B cell (primary cell): ENCODE measurements around the gene SLC25A43. TPM values are rescaled to one million over a fixed set of nuclear protein-coding genes. Genes with fewer than 3 reads are reported as not detected.

Experiments used
- ATAC-seq: fragments of 200-7000 bp; cut with Tn5 transposase; one replicate; pipeline ENCODE4 v1.10.0; 2021; ENCODE audit warnings: low read depth, mild to moderate bottlenecking, moderate number of reproducible peaks, moderate library complexity
- CTCF ChIA-PET: fragments of 350-600 bp; sonication (Branson Sonifier 250); formaldehyde crosslinking; loops from one replicate; lab custom pipeline; 2021; ENCODE audit warnings: antibody characterized with exemption, inconsistent platforms; lab: Charles Lee
- POLR2A ChIA-PET: fragments of 350-600 bp; sonication (Branson Sonifier 250); formaldehyde crosslinking; loops from one replicate; lab custom pipeline; 2021; ENCODE audit warnings: antibody characterized with exemption; lab: Charles Lee
- DNase-seq: peaks from one replicate; pipeline ENCODE4 v3.0.0; 2013
- H2AFZ ChIP-seq: 2 replicates; pipeline ENCODE4 v1.6.1; 2012; ENCODE audit warnings: mild to moderate bottlenecking, low read depth, low read length; ENCODE audit not compliant: insufficient read depth, poor library complexity, severe bottlenecking
- H3K27ac ChIP-seq, 2 donors: 1 replicate in 1 of 2; 2 replicates in 1 of 2; pipeline ENCODE4 v1.5.1; 2012 to 2013; ENCODE audit warnings: low read length in 2 of 2, mild to moderate bottlenecking in 2 of 2, moderate library complexity in 1 of 2
- H3K27me3 ChIP-seq, 4 experiments: fragments of 200-600 bp in 1 of 4; sonication (generic) in 1 of 4; replicated peaks in 1 of 4; 1 replicate in 2 of 4; 2 replicates in 2 of 4; pipeline versions ENCODE4 v1.6.1 to v1.7.0; 2013 to 2016; ENCODE audit warnings: low read length in 3 of 4, mild to moderate bottlenecking in 2 of 4, mixed read lengths in 1 of 4, moderate library complexity in 1 of 4; ENCODE audit not compliant: insufficient read depth in 4 of 4, control insufficient read depth in 3 of 4; ENCODE audit errors: control extremely low read depth in 1 of 4
- H3K36me3 ChIP-seq, 2 experiments: replicated peaks in 1 of 2; 1 replicate in 1 of 2; 2 replicates in 1 of 2; pipeline versions ENCODE4 v1.6.1 to v1.7.1; 2013; ENCODE audit warnings: low read length in 1 of 2; ENCODE audit not compliant: insufficient read depth in 2 of 2, control insufficient read depth in 1 of 2; ENCODE audit errors: control extremely low read depth in 1 of 2, extremely low read depth in 1 of 2
- H3K4me1 ChIP-seq, 2 donors: fragments of 200-600 bp in 1 of 2; sonication (generic) in 1 of 2; 1 replicate in 1 of 2; 2 replicates in 1 of 2; pipeline versions ENCODE4 v1.5.1 to v1.6.1; 2013 to 2017; ENCODE audit warnings: low read length in 2 of 2; ENCODE audit not compliant: control insufficient read depth in 2 of 2, insufficient read depth in 2 of 2
- H3K4me2 ChIP-seq: replicated peaks from 2 replicates; pipeline ENCODE3; 2012; ENCODE audit warnings: mild to moderate bottlenecking, low read depth, low read length; ENCODE audit not compliant: poor library complexity, severe bottlenecking
- H3K4me3 ChIP-seq, 5 experiments: fragments of 200-600 bp in 1 of 5; sonication (generic) in 1 of 5; 1 replicate in 3 of 5; 2 replicates in 2 of 5; pipeline versions ENCODE4 v1.5.1 to v1.7.0; 2011 to 2016; ENCODE audit warnings: low read length in 4 of 5, mild to moderate bottlenecking in 4 of 5, low read depth in 2 of 5, control low read depth in 1 of 5, moderate library complexity in 1 of 5; ENCODE audit not compliant: insufficient read depth in 1 of 5; ENCODE audit errors: control extremely low read depth in 1 of 5, extremely low read depth in 1 of 5
- H3K79me2 ChIP-seq: fragments of 200-600 bp; sonication (generic); one replicate; pipeline ENCODE4 v1.6.0; 2016; ENCODE audit warnings: low read length; ENCODE audit not compliant: control insufficient read depth, insufficient read depth
- H3K9ac ChIP-seq: fragments of 200-600 bp; sonication (generic); 2 replicates; pipeline ENCODE4 v1.6.1; 2017; ENCODE audit warnings: mild to moderate bottlenecking, low read length, moderate library complexity
- H3K9me3 ChIP-seq, 3 donors: one replicate each; pipeline versions ENCODE4 v1.6.1 to v1.7.1; 2013; ENCODE audit warnings: low read length in 2 of 3; ENCODE audit not compliant: control insufficient read depth in 2 of 3, insufficient read depth in 1 of 3; ENCODE audit errors: control extremely low read depth in 1 of 3
- H4K20me1 ChIP-seq: 2 replicates; pipeline ENCODE4 v1.6.0; 2012; ENCODE audit warnings: mild to moderate bottlenecking, low read length; ENCODE audit not compliant: insufficient read depth, control insufficient read depth, poor library complexity, severe bottlenecking
- H3K27ac Mint-ChIP-seq: one replicate; pipeline ENCODE4 v1.8.0; 2021; ENCODE audit warnings: mixed read lengths
- H3K27me3 Mint-ChIP-seq: one replicate; pipeline ENCODE4 v1.8.0; 2021; ENCODE audit warnings: mixed read lengths
- H3K4me1 Mint-ChIP-seq: one replicate; pipeline ENCODE4 v1.8.0; 2021; ENCODE audit warnings: mixed read lengths
- H3K4me3 Mint-ChIP-seq: one replicate; pipeline ENCODE4 v1.8.0; 2021; ENCODE audit warnings: mixed read lengths
- H3K9me3 Mint-ChIP-seq: one replicate; pipeline ENCODE4 v1.8.0; 2022; ENCODE audit warnings: mixed read lengths; ENCODE audit not compliant: insufficient read depth
- EZH2 ChIP-seq: IDR thresholded peaks from 2 replicates; pipeline ENCODE4 v1.6.1; 2012; ENCODE audit warnings: borderline replicate concordance, low read depth, mild to moderate bottlenecking, moderate library complexity, low read length; ENCODE audit not compliant: insufficient read depth, poor library complexity, severe bottlenecking
- WGBS: methylation state at CpG from one replicate; pipeline ENCODE4 v1.1.5; 2013; ENCODE audit warnings: missing lambda C conversion rate; ENCODE audit not compliant: insufficient coverage; 5-methylcytosine and 5-hydroxymethylcytosine counted together
- intact Hi-C: fragments of 100-400 bp; cut with micrococcal nuclease; formaldehyde crosslinking; loops from one replicate; pipeline ENCODE4 v1.10.0; 2022
- polyA plus RNA-seq: library from polyadenylated mRNA; depleted of rRNA; stranded (reverse); fragments of >200 nt; gene quantifications from 2 replicates; pipeline ENCODE4 v1.2.3, GENCODE V29; 2012
- total RNA-seq, 2 donors: library from RNA; stranded (reverse); fragments of 120-200 nt in 1 of 2; gene quantifications; 1 replicate in 1 of 2; 2 replicates in 1 of 2; pipeline versions ENCODE4 v1.2.3 to v1.2.4, GENCODE V29; 2013 to 2022
- TF ChIP-seq, protein P1 (sequence below): fragments of 200-600 bp; IDR thresholded peaks from one replicate; pipeline ENCODE4 v1.8.0; 2022; ENCODE audit warnings: antibody characterized with exemption, mild to moderate bottlenecking

Gene SLC25A43
- total and polyA plus RNA-seq, 2 donors (not counting 1 experiment from before 2014, with no cell fraction given): 9.1 to 11.2 TPM

GRCh38 chrX:119411959-119412358 lies 12.8 kb downstream of the SLC25A43 start:
- no peak overlapping the region for H3K27ac Mint-ChIP-seq
- Histone ChIP-seq H3K4me2 (no peak overlapping the region), H4K20me1 (no peaks in the 10 kb centered on the region), H3K36me3 (peaks cover 0 to 6% of the 10 kb centered on the region in 2 experiments), H3K9me3 (no peaks in the 10 kb centered on the region), H3K4me1 (no peaks in the 10 kb centered on the region), H3K4me3 (no peak overlapping the region), H3K27me3 (no peaks in the 10 kb centered on the region), H3K79me2 (no peaks in the 10 kb centered on the region), H3K9ac (no peak overlapping the region), H2AFZ (no peak overlapping the region), H3K27ac (no peak overlapping the region)
- no peaks in the 10 kb centered on the region for H3K27me3 Mint-ChIP-seq
- ChIA-PET CTCF (no interaction called here), POLR2A (no interaction called here)
- WGBS: 100% methylated on average over 3 of the region's 7 CpGs
- DNase-seq (no peak), ATAC-seq (no peak)
- H3K4me1 Mint-ChIP-seq: no peaks in the 10 kb centered on the region
- H3K9me3 Mint-ChIP-seq: no peaks in the 10 kb centered on the region
- intact Hi-C loops: no loop called here
- TF ChIP-seq EZH2: no peak
- TF ChIP-seq, protein P1, sequence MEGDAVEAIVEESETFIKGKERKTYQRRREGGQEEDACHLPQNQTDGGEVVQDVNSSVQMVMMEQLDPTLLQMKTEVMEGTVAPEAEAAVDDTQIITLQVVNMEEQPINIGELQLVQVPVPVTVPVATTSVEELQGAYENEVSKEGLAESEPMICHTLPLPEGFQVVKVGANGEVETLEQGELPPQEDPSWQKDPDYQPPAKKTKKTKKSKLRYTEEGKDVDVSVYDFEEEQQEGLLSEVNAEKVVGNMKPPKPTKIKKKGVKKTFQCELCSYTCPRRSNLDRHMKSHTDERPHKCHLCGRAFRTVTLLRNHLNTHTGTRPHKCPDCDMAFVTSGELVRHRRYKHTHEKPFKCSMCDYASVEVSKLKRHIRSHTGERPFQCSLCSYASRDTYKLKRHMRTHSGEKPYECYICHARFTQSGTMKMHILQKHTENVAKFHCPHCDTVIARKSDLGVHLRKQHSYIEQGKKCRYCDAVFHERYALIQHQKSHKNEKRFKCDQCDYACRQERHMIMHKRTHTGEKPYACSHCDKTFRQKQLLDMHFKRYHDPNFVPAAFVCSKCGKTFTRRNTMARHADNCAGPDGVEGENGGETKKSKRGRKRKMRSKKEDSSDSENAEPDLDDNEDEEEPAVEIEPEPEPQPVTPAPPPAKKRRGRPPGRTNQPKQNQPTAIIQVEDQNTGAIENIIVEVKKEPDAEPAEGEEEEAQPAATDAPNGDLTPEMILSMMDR: no peak
- H3K4me3 Mint-ChIP-seq: no peak overlapping the region

GRCh38 chrX:119417376-119417775 lies 18.2 kb downstream of the SLC25A43 start:
- no CpG with 5 or more reads among the region's 4 CpGs for WGBS
- H3K4me3 ChIP-seq: no peak overlapping the region
- CTCF ChIA-PET: interaction anchor here (1.1 kb wide), 1 partner anchor 95 kb away, joined by 3 read pairs; no protein-coding TSS in a partner anchor

More at GRCh38 chrX:119417376-119417775, 18.2 kb downstream of the SLC25A43 start:
- POLR2A ChIA-PET: no interaction called here
- Mint-ChIP-seq H3K27me3 (no peaks in the 10 kb centered on the region), H3K9me3 (no peaks in the 10 kb centered on the region), H3K4me3 (no peak overlapping the region), H3K27ac (no peak overlapping the region), H3K4me1 (no peaks in the 10 kb centered on the region)
- intact Hi-C loops: no loop called here
- TF ChIP-seq, protein P1: no peak
- no peak for TF ChIP-seq EZH2
- H3K9me3 ChIP-seq: no peaks in the 10 kb centered on the region
- ATAC-seq: no peak
- H3K4me2 ChIP-seq: no peak overlapping the region
- H3K4me1 ChIP-seq: no peaks in the 10 kb centered on the region
- no peaks in the 10 kb centered on the region for H3K79me2 ChIP-seq
- no peak overlapping the region for H3K27ac ChIP-seq
- no peak overlapping the region for H3K9ac ChIP-seq
- no peaks in the 10 kb centered on the region for H4K20me1 ChIP-seq
- H2AFZ ChIP-seq: no peak overlapping the region
- H3K36me3 ChIP-seq: no peaks in the 10 kb centered on the region
- H3K27me3 ChIP-seq: no peaks in the 10 kb centered on the region
- DNase-seq: no peak
